ENCODE data around the gene APP.
A peak's percentile ranks its signal among the peaks of the same experiment; 100 is the strongest.

Gene APP

GRCh38 chr21:25862112-25862511, 308.5 kb downstream of the APP start:
- DNase-seq, result no peak

- DNase-seq, result peak; percentile 61
Measured at GRCh38 chr21:25859235-25859929, 311.2 kb downstream of the APP start.

DNA sequence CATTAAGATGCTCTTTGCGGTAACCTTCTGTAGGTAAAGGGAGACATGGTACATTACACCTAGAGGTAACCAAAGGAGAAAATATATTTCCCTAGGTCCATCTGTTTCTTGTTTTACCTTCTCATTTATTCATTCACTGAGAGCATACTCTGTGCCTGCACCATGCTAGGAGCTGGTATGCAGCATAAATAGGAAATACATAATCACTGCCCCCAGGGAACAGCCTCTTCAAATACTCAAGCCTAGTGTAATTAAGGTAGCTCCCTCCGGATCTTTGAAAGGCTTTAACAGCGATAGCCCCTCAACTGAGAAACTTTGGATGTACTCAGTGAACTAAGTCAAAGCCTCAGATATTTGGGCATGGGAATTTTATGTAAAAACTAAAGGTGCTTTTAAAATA, 312.2 kb downstream of the APP start:
- no peak for DNase-seq

- DNase-seq, result no peak
Measured at GRCh38 chr21:25857308-25858074, 313.1 kb downstream of the APP start.

GRCh38 chr21:25855576-25855975, 315.0 kb downstream of the APP start:
- DNase-seq, result no peak

GRCh38 chr21:25850126-25850842, 320.3 kb downstream of the APP start:
- no peak for DNase-seq

GRCh38 chr21:25848309-25848708, 322.3 kb downstream of the APP start:
- no peak for DNase-seq

- DNase-seq, result peak; percentile 41
Measured at GRCh38 chr21:25845729-25846256, 324.8 kb downstream of the APP start.

DNA sequence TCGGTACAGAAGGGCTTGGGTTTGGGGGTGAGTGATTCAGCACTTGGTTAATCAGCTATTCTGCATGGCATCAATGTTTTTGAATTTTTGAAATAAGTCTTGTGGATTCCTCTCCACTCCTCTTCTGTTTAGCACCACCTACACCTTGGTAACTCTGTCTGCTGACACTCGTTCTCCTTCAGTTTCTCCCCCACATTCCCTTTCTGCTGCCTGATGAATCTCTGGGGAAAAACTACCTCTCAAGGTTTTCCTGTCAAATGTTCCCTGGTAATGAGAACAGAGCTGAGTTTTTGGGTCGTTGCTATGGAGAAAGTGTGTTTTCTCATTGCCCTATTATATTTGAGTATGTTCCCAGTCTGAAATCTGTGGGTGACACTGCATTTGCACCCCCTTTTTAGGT, 327.6 kb downstream of the APP start:
- DNase-seq, result no peak

GRCh38 chr21:25838809-25839208, 331.8 kb downstream of the APP start:
- no peak for DNase-seq

GRCh38 chr21:25837533-25838265, 332.9 kb downstream of the APP start:
- peak; percentile 98 for DNase-seq

GRCh38 chr21:25836396-25836795, 334.2 kb downstream of the APP start:
- DNase-seq, result peak; percentile 54

GRCh38 chr21:25834381-25834780, 336.2 kb downstream of the APP start:
- DNase-seq, result no peak

DNA sequence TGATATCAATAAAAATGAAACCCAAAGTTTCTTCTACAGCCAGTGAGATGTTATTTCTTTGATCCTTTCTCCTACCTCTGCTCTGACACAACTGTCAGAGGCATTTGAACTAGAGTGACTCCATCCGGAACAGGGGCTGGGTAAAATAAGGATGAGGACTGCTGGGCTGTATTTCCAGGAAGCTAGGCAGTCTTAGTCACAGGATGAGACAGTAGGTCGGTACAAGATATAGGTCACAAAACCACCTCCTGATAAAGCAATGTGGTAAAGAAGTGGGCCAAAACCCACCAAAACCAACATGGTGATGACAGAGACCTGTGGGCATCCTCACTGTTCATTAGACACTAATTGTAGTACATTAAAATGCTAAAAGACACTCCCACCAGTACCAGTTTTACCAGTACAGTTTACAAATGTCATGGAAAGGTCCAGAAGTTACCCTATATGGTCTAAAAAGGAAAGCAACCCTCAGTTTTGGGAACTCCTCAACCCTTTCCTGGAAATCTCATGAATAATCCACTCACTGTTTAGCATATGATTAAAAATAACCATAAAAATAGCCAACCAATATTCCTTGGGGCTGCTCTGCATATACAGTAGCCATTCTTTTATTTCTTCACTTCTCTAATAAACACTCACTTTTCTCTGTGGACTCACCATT, 339.1 kb downstream of the APP start:
- peak; percentile 21 for DNase-seq

All from fibroblast of skin of abdomen (primary cell).